ENCODE results near the gene PEX6.

PEX6 gene

GRCh38 chr6:42966571-42966970 is 12.4 kb downstream of the PEX6 start:
- no peak overlapping the region for H3K27ac ChIP-seq
- no peaks in the 10 kb centered on the region for H3K9me3 ChIP-seq (ENCODE audit: low read depth, low read length)
- TF ChIP-seq FOXP2 (optimal IDR thresholded peaks at IDR 0.05; ENCODE audit: control extremely low read depth, extremely low read length, insufficient read depth) (no peak), POLR2AphosphoS5 (IDR thresholded peaks at IDR 0.05; ENCODE audit: borderline replicate concordance, low read depth, low read length) (no peak), EZH2 (IDR thresholded peaks at IDR 0.05) (no peak)
- H3K36me3 ChIP-seq (ENCODE audit: insufficient read depth, low read length), result no peaks in the 10 kb centered on the region; the same call in 1 of the 2 replicates
- no peak for DNase-seq (ENCODE audit: low read depth, low spot score)
- H3K4me3 ChIP-seq, result no peak overlapping the region
- no peak overlapping the region for H3K9ac ChIP-seq (ENCODE audit: insufficient read length)

GRCh38 chr6:42963855-42964605 is 15.0 kb downstream of the PEX6 start:
- Histone ChIP-seq H3K9me3 (ENCODE audit: low read depth, low read length) (no peaks in the 10 kb centered on the region), H3K27ac (no peak overlapping the region), H3K9ac (ENCODE audit: insufficient read length) (no peak overlapping the region), H3K36me3 (ENCODE audit: insufficient read depth, low read length) (no peaks in the 10 kb centered on the region; the same call in 1 of the 2 replicates), H3K4me3 (no peak overlapping the region)
- DNase-seq (ENCODE audit: low read depth, low spot score), result no peak
- TF ChIP-seq POLR2AphosphoS5 (IDR thresholded peaks at IDR 0.05; ENCODE audit: borderline replicate concordance, low read depth, low read length) (no peak), FOXP2 (optimal IDR thresholded peaks at IDR 0.05; ENCODE audit: control extremely low read depth, extremely low read length, insufficient read depth) (no peak), EZH2 (IDR thresholded peaks at IDR 0.05) (no peak)

GRCh38 chr6:42963179-42963854 is 15.7 kb downstream of the PEX6 start:
- H3K9me3 ChIP-seq (ENCODE audit: low read depth, low read length), result no peaks in the 10 kb centered on the region
- no peaks in the 10 kb centered on the region; the same call in 1 of the 2 replicates for H3K36me3 ChIP-seq (ENCODE audit: insufficient read depth, low read length)
- H3K4me3 ChIP-seq, result no peak overlapping the region
- no peak overlapping the region for H3K27ac ChIP-seq
- H3K9ac ChIP-seq (ENCODE audit: insufficient read length), result no peak overlapping the region
- TF ChIP-seq POLR2AphosphoS5 (IDR thresholded peaks at IDR 0.05; ENCODE audit: borderline replicate concordance, low read depth, low read length) (no peak), EZH2 (IDR thresholded peaks at IDR 0.05) (no peak), FOXP2 (optimal IDR thresholded peaks at IDR 0.05; ENCODE audit: control extremely low read depth, extremely low read length, insufficient read depth) (no peak)
- no peak for DNase-seq (ENCODE audit: low read depth, low spot score)

- Histone ChIP-seq H3K9ac (ENCODE audit: insufficient read length) (no peak overlapping the region), H3K9me3 (ENCODE audit: low read depth, low read length) (no peaks in the 10 kb centered on the region), H3K27ac (peak overlapping the region; percentile 42; the same call in 1 of the 2 replicates), H3K36me3 (ENCODE audit: insufficient read depth, low read length) (no peaks in the 10 kb centered on the region; the same call in 1 of the 2 replicates), H3K4me3 (no peak overlapping the region)
- no peak for DNase-seq (ENCODE audit: low read depth, low spot score)
- TF ChIP-seq FOXP2 (optimal IDR thresholded peaks at IDR 0.05; ENCODE audit: control extremely low read depth, extremely low read length, insufficient read depth) (no peak), EZH2 (IDR thresholded peaks at IDR 0.05) (no peak), POLR2AphosphoS5 (IDR thresholded peaks at IDR 0.05; ENCODE audit: borderline replicate concordance, low read depth, low read length) (no peak)
Observed at GRCh38 chr6:42962502-42963178, 16.3 kb downstream of the PEX6 start.

- H3K27ac ChIP-seq, result peak overlapping the region; percentile 42; the same call in 1 of the 2 replicates
- no peaks in the 10 kb centered on the region; the same call in 1 of the 2 replicates for H3K36me3 ChIP-seq (ENCODE audit: insufficient read depth, low read length)
- no peak overlapping the region for H3K9ac ChIP-seq (ENCODE audit: insufficient read length)
- H3K9me3 ChIP-seq (ENCODE audit: low read depth, low read length), result no peaks in the 10 kb centered on the region
- DNase-seq (ENCODE audit: low read depth, low spot score), result no peak
- TF ChIP-seq EZH2 (IDR thresholded peaks at IDR 0.05), result no peak
- TF ChIP-seq FOXP2 (optimal IDR thresholded peaks at IDR 0.05; ENCODE audit: control extremely low read depth, extremely low read length, insufficient read depth), result no peak
- no peak for TF ChIP-seq POLR2AphosphoS5 (IDR thresholded peaks at IDR 0.05; ENCODE audit: borderline replicate concordance, low read depth, low read length)
- H3K4me3 ChIP-seq, result no peak overlapping the region
Observed at GRCh38 chr6:42962096-42962495, 16.9 kb downstream of the PEX6 start.

GRCh38 chr6:42961020-42961470 is 17.9 kb downstream of the PEX6 start:
- no peak overlapping the region for H3K4me3 ChIP-seq
- TF ChIP-seq POLR2AphosphoS5 (IDR thresholded peaks at IDR 0.05; ENCODE audit: borderline replicate concordance, low read depth, low read length) (no peak), EZH2 (IDR thresholded peaks at IDR 0.05) (no peak), FOXP2 (optimal IDR thresholded peaks at IDR 0.05; ENCODE audit: control extremely low read depth, extremely low read length, insufficient read depth) (no peak)
- H3K36me3 ChIP-seq (ENCODE audit: insufficient read depth, low read length), result no peaks in the 10 kb centered on the region; the same call in 1 of the 2 replicates
- no peaks in the 10 kb centered on the region for H3K9me3 ChIP-seq (ENCODE audit: low read depth, low read length)
- no peak overlapping the region for H3K9ac ChIP-seq (ENCODE audit: insufficient read length)
- no peak for DNase-seq (ENCODE audit: low read depth, low spot score)
- no peak overlapping the region for H3K27ac ChIP-seq

- no peak within 1 kb of the TSS for H3K27ac ChIP-seq
- H3K9me3 ChIP-seq (ENCODE audit: low read depth, low read length), result no peaks in the 10 kb centered on the region
- no peak within 1 kb of the TSS for H3K9ac ChIP-seq (ENCODE audit: insufficient read length)
- no peak within 1 kb of the TSS for H3K4me3 ChIP-seq
- TF ChIP-seq FOXP2 (optimal IDR thresholded peaks at IDR 0.05; ENCODE audit: control extremely low read depth, extremely low read length, insufficient read depth) (no peak), POLR2AphosphoS5 (IDR thresholded peaks at IDR 0.05; ENCODE audit: borderline replicate concordance, low read depth, low read length) (no peak), EZH2 (IDR thresholded peaks at IDR 0.05) (no peak)
- no peak for DNase-seq (ENCODE audit: low read depth, low spot score)
- H3K36me3 ChIP-seq (ENCODE audit: insufficient read depth, low read length), result no peaks in the 10 kb centered on the region; the same call in 1 of the 2 replicates
Observed at GRCh38 chr6:42960243-42961019, 18.6 kb downstream of the PEX6 start, which contains the start of gene GNMT. Gene GNMT, plus strand, starts transcription at chr6:42960754. Its CDS starts 14 bp downstream, at chr6:42960768.

Data from SK-N-MC (cell line).